IMR-90 (cell line): Measurements from ENCODE around the gene SLC30A2.

Source experiments
- BHLHE40 ChIP-seq: fragments of 150-350 bp; IDR thresholded peaks from 2 replicates; pipeline ENCODE4 v1.6.1; 2016; ENCODE audit warnings: mild to moderate bottlenecking, low read depth, low read length
- CEBPB ChIP-seq: IDR thresholded peaks from 2 replicates; pipeline ENCODE4 v1.6.1; 2012; ENCODE audit warnings: low read depth, low read length, improper control_type of control experiment
- CHD1 ChIP-seq: IDR thresholded peaks from 2 replicates; pipeline ENCODE4 v1.6.1; 2012; ENCODE audit warnings: low read depth, low read length, improper control_type of control experiment
- CTCF ChIP-seq: conservative IDR thresholded peaks from 2 replicates; pipeline ENCODE4 v1.5.1; 2012; ENCODE audit warnings: mild to moderate bottlenecking, low read depth, low read length, improper control_type of control experiment
- MAFK ChIP-seq: IDR thresholded peaks from 2 replicates; pipeline ENCODE4 v1.6.1; 2012; ENCODE audit warnings: low read depth, low read length, improper control_type of control experiment
- POLR2A ChIP-seq: IDR thresholded peaks from 2 replicates; pipeline ENCODE4 v1.6.1; 2012; ENCODE audit warnings: mild to moderate bottlenecking, low read depth, low read length
- RFX5 ChIP-seq: IDR thresholded peaks from 2 replicates; pipeline ENCODE4 v1.8.0; 2012; ENCODE audit warnings: low read depth, mild to moderate bottlenecking, low read length, moderate library complexity

GRCh38 chr1:26006710-26007109 lies 39.2 kb downstream of the SLC30A2 start:
- TF ChIP-seq CTCF (no peak), CHD1 (no peak), CEBPB (no peak), BHLHE40 (no peak), POLR2A (no peak), RFX5 (no peak), MAFK (no peak)
